ENCODE results near the gene SARM1.
"Not testable (repeated sequence)": the region's sequence is repeated elsewhere in the genome, so short reads cannot be mapped to it uniquely, and the experiment has no call there.

The SARM1 gene

GRCh38 chr17:28433721-28434120, 62.2 kb downstream of the SARM1 start:
- no peak for DNase-seq

- not testable (repeated sequence) for DNase-seq
Observed at GRCh38 chr17:28434326-28434725, 62.8 kb downstream of the SARM1 start.

GRCh38 chr17:28443901-28444638, 72.6 kb downstream of the SARM1 start:
- DNase-seq: no peak

GRCh38 chr17:28446716-28447395, 75.4 kb downstream of the SARM1 start:
- no peak for DNase-seq

GRCh38 chr17:28447396-28447760, 75.9 kb downstream of the SARM1 start:
- DNase-seq: no peak

- no peak for DNase-seq
Observed at GRCh38 chr17:28449859-28450258, 78.4 kb downstream of the SARM1 start.
